Thoracic aorta (tissue), 2 donors: ENCODE results near the gene INPP5A. TPM values are rescaled to one million over a fixed set of nuclear protein-coding genes. Genes with fewer than 3 reads are reported as not detected.

Experiments used
- ATAC-seq: fragments of 150-250 bp; one replicate; pipeline ENCODE4 v1.8.0; 2017; ENCODE audit warnings: low read depth; ENCODE audit not compliant: insufficient number of reproducible peaks, low FRiP score
- DNase-seq: peaks from one replicate; pipeline ENCODE4 v3.0.0-alpha.2; 2020; ENCODE audit warnings: low spot score
- H3K27ac ChIP-seq, 2 donors: fragments of 200-600 bp; sonication (generic); 1 replicate in 1 of 2; 2 replicates in 1 of 2; pipeline ENCODE4 v1.5.1; 2016; ENCODE audit warnings: mild to moderate bottlenecking in 2 of 2, moderate library complexity in 2 of 2
- H3K27me3 ChIP-seq: fragments of 200-600 bp; sonication (generic); replicated peaks from 2 replicates; pipeline ENCODE4 v1.6.0; 2016; ENCODE audit warnings: mild to moderate bottlenecking; ENCODE audit not compliant: insufficient read depth
- H3K36me3 ChIP-seq: fragments of 200-600 bp; sonication (generic); one replicate; pipeline ENCODE4 v1.5.1; 2016
- H3K4me1 ChIP-seq, 2 donors: fragments of 200-600 bp; sonication (generic); 1 replicate in 1 of 2; 2 replicates in 1 of 2; pipeline versions ENCODE4 v1.5.1 to v1.6.0; 2016; ENCODE audit warnings: low read depth in 2 of 2, mild to moderate bottlenecking in 1 of 2; ENCODE audit not compliant: control insufficient read depth in 1 of 2
- H3K4me3 ChIP-seq: fragments of 200-600 bp; sonication (generic); 2 replicates; pipeline ENCODE4 v1.5.1; 2016; ENCODE audit warnings: mild to moderate bottlenecking
- H3K9me3 ChIP-seq: fragments of 200-600 bp; sonication (generic); 2 replicates; pipeline ENCODE4 v1.5.1; 2016
- total RNA-seq, 2 donors: library from RNA; depleted of rRNA; stranded (reverse); fragments of >200 nt; gene quantifications; one replicate each; pipeline versions ENCODE4 v1.1.0 to v1.2.3, GENCODE V29; 2016
- TF ChIP-seq, protein P1 (sequence below): fragments of 200-600 bp; sonication (generic); IDR thresholded peaks from one replicate; pipeline ENCODE4 v1.5.1; 2019; ENCODE audit warnings: antibody characterized with exemption

The INPP5A gene
- total RNA-seq, 2 donors from 2014 or later: 120 to 142 TPM

- ATAC-seq (no peak), DNase-seq (no peak)
- Histone ChIP-seq H3K4me3 (no peak overlapping the region), H3K27me3 (no peaks in the 10 kb centered on the region), H3K4me1 (no peaks in the 10 kb centered on the region), H3K27ac (no peak overlapping the region), H3K9me3 (no peaks in the 10 kb centered on the region), H3K36me3 (no peaks in the 10 kb centered on the region)
- TF ChIP-seq, protein P1, sequence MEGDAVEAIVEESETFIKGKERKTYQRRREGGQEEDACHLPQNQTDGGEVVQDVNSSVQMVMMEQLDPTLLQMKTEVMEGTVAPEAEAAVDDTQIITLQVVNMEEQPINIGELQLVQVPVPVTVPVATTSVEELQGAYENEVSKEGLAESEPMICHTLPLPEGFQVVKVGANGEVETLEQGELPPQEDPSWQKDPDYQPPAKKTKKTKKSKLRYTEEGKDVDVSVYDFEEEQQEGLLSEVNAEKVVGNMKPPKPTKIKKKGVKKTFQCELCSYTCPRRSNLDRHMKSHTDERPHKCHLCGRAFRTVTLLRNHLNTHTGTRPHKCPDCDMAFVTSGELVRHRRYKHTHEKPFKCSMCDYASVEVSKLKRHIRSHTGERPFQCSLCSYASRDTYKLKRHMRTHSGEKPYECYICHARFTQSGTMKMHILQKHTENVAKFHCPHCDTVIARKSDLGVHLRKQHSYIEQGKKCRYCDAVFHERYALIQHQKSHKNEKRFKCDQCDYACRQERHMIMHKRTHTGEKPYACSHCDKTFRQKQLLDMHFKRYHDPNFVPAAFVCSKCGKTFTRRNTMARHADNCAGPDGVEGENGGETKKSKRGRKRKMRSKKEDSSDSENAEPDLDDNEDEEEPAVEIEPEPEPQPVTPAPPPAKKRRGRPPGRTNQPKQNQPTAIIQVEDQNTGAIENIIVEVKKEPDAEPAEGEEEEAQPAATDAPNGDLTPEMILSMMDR: no peak
Measured at GRCh38 chr10:132832186-132832969, 294.8 kb downstream of the INPP5A start.

Other genes with a start within 250 kb of the INPP5A start
- 1 to 10 TPM; 1.1 to 4.2 TPM for gene STK32C, start 229.8 kb upstream of the INPP5A start, total RNA-seq
- gene LRRC27, start 205.6 kb upstream of the INPP5A start, total RNA-seq: 1 to 10 TPM; 3.2 to 8.9 TPM
- gene PWWP2B, start 140.6 kb upstream of the INPP5A start, total RNA-seq: 1 to 10 TPM; 5.3 to 7.8 TPM
- gene NKX6-2, start 248.4 kb downstream of the INPP5A start, total RNA-seq: 10 to 100 TPM in 1 of 2 donors, not detected in 1; 19.8 TPM